OCI-LY1 (cell line): ENCODE data around the gene GPR158.

Experiments used
- H2AFZ ChIP-seq: fragments of 200-600 bp; sonication (generic), shearing (Covaris generic); 2 replicates; pipeline ENCODE4 v1.6.0; 2014; ENCODE audit warnings: antibody characterized with exemption, mild to moderate bottlenecking, low read length
- H3F3A ChIP-seq: fragments of 200-600 bp; sonication (generic), shearing (Covaris generic); 2 replicates; pipeline ENCODE4 v1.6.0; 2014; ENCODE audit warnings: mild to moderate bottlenecking, antibody characterized with exemption, low read length, moderate library complexity; ENCODE audit not compliant: insufficient read depth
- H3K27ac ChIP-seq: fragments of 200-600 bp; sonication (generic); 2 replicates; pipeline ENCODE4 v1.5.1; 2014; ENCODE audit warnings: low read length, mixed run types, mild to moderate bottlenecking, low read depth; ENCODE audit not compliant: poor library complexity, severe bottlenecking
- H3K27me3 ChIP-seq: fragments of 200-600 bp; sonication (generic); 2 replicates; pipeline ENCODE4 v1.6.0; 2014; ENCODE audit warnings: antibody characterized with exemption, mild to moderate bottlenecking, low read length, moderate library complexity; ENCODE audit not compliant: insufficient read depth
- H3K36me3 ChIP-seq: fragments of 200-600 bp; sonication (generic); 2 replicates; pipeline ENCODE4 v1.6.1; 2014; ENCODE audit warnings: mild to moderate bottlenecking, antibody characterized with exemption, low read length, moderate library complexity, mixed read lengths; ENCODE audit not compliant: insufficient read depth
- H3K4me1 ChIP-seq: fragments of 200-600 bp; sonication (generic); 2 replicates; pipeline ENCODE4 v1.5.1; 2014; ENCODE audit warnings: mild to moderate bottlenecking, low read length, moderate library complexity; ENCODE audit not compliant: insufficient read depth, severe bottlenecking
- H3K4me2 ChIP-seq: fragments of 200-600 bp; sonication (generic), shearing (Covaris generic); 2 replicates; pipeline ENCODE4 v1.6.1; 2014; ENCODE audit warnings: low read length
- H3K4me3 ChIP-seq: fragments of 200-600 bp; sonication (generic); 2 replicates; pipeline ENCODE4 v1.5.1; 2014; ENCODE audit warnings: low read length, low read depth, mild to moderate bottlenecking, mixed read lengths; ENCODE audit not compliant: poor library complexity, severe bottlenecking
- H3K79me2 ChIP-seq: fragments of 200-600 bp; shearing (Covaris generic); 2 replicates; pipeline ENCODE4 v1.6.1; 2016; ENCODE audit warnings: mixed run types, low read length, mixed read lengths; ENCODE audit not compliant: insufficient read depth
- H3K9ac ChIP-seq: fragments of 200-600 bp; sonication (generic), shearing (Covaris generic); 2 replicates; pipeline ENCODE4 v1.6.1; 2014; ENCODE audit warnings: mild to moderate bottlenecking, low read length, mixed read lengths
- H3K9me2 ChIP-seq: fragments of 200-600 bp; sonication (generic), shearing (Covaris generic); 2 replicates; pipeline ENCODE4 v1.6.1; 2014; ENCODE audit warnings: low read depth, mild to moderate bottlenecking, low read length, mixed read lengths
- H3K9me3 ChIP-seq: fragments of 200-600 bp; shearing (Covaris generic); 2 replicates; pipeline ENCODE4 v1.6.1; 2014; ENCODE audit warnings: low read length, mixed read lengths
- H4K20me1 ChIP-seq: fragments of 200-600 bp; sonication (generic), shearing (Covaris generic); 2 replicates; pipeline ENCODE4 v1.6.0; 2016; ENCODE audit warnings: mild to moderate bottlenecking, low read length; ENCODE audit not compliant: insufficient read depth
- CTCF ChIP-seq: fragments of 200-600 bp; sonication (generic), shearing (Covaris generic); IDR thresholded peaks from 2 replicates; pipeline ENCODE4 v1.5.1; 2017; ENCODE audit warnings: mild to moderate bottlenecking, antibody characterized with exemption, low read length, moderate library complexity, mixed read lengths
- EZH2 ChIP-seq: fragments of 200-600 bp; sonication (generic), shearing (Covaris generic); IDR thresholded peaks from 2 replicates; pipeline ENCODE4 v1.8.0; 2017; ENCODE audit warnings: borderline replicate concordance, mixed run types, mild to moderate bottlenecking, antibody characterized with exemption, low read length, moderate library complexity, mixed read lengths

GPR158 gene

GRCh38 chr10:25261558-25261957, 86.8 kb downstream of the GPR158 start:
- no peak overlapping the region for H3K9ac ChIP-seq
- no peaks in the 10 kb centered on the region for H3K36me3 ChIP-seq
- no peak overlapping the region for H2AFZ ChIP-seq
- H3K9me3 ChIP-seq: no peaks in the 10 kb centered on the region
- no peaks in the 10 kb centered on the region for H3K79me2 ChIP-seq
- H3K27ac ChIP-seq: no peak overlapping the region
- H3F3A ChIP-seq: no peaks in the 10 kb centered on the region
- H3K4me2 ChIP-seq: no peak overlapping the region
- H4K20me1 ChIP-seq: no peaks in the 10 kb centered on the region
- H3K4me1 ChIP-seq: no peaks in the 10 kb centered on the region
- H3K9me2 ChIP-seq: no peaks in the 10 kb centered on the region
- no peak overlapping the region for H3K4me3 ChIP-seq
- no peaks in the 10 kb centered on the region for H3K27me3 ChIP-seq
- TF ChIP-seq CTCF (no peak), EZH2 (no peak)

DNA sequence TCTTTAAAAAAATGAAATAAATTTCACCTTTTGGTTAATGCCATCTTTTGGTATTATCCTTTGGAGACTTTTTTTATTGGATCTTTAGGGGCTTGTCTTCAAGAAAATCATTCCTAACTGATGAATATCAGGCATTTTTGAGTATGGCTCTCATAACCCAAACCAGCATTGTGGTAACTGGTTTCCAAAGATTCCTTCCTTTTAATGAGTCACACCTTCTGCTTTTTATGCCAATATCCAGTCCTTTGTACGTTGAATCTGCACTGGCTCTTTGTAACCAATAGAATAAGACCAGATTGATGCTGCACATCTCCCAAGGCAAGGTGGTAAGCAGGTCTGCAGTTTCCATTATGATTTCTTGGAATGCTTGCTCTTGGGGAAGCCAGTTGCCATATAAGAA, 89.1 kb downstream of the GPR158 start:
- Histone ChIP-seq H3K27me3 (no peaks in the 10 kb centered on the region), H3K79me2 (no peaks in the 10 kb centered on the region), H3K4me2 (no peak overlapping the region), H3K36me3 (no peaks in the 10 kb centered on the region), H3K9ac (no peak overlapping the region), H3K27ac (no peak overlapping the region), H3F3A (no peaks in the 10 kb centered on the region), H2AFZ (no peak overlapping the region), H3K4me1 (no peaks in the 10 kb centered on the region), H3K9me2 (no peaks in the 10 kb centered on the region), H4K20me1 (no peaks in the 10 kb centered on the region), H3K4me3 (no peak overlapping the region), H3K9me3 (no peaks in the 10 kb centered on the region)
- TF ChIP-seq EZH2: no peak
- TF ChIP-seq CTCF: no peak

GRCh38 chr10:25278180-25278579, 103.4 kb downstream of the GPR158 start:
- Histone ChIP-seq H2AFZ (no peak overlapping the region), H3K9me2 (no peaks in the 10 kb centered on the region; the same call in 1 of the 2 replicates), H3K36me3 (no peaks in the 10 kb centered on the region), H3K27ac (no peak overlapping the region), H3K27me3 (no peaks in the 10 kb centered on the region), H3K9me3 (no peaks in the 10 kb centered on the region), H3K4me3 (no peak overlapping the region), H3F3A (no peaks in the 10 kb centered on the region), H4K20me1 (no peaks in the 10 kb centered on the region), H3K9ac (no peak overlapping the region), H3K4me1 (no peaks in the 10 kb centered on the region), H3K79me2 (no peaks in the 10 kb centered on the region), H3K4me2 (no peak overlapping the region)
- no peak for TF ChIP-seq EZH2
- no peak for TF ChIP-seq CTCF
